B cell (primary cell): ENCODE results near the gene TSEN2.

Experiments
- EZH2 ChIP-seq: IDR thresholded peaks from 2 replicates; pipeline ENCODE4 v1.6.1; 2012; ENCODE audit warnings: borderline replicate concordance, low read depth, mild to moderate bottlenecking, moderate library complexity, low read length; ENCODE audit not compliant: insufficient read depth, poor library complexity, severe bottlenecking
- TF ChIP-seq, protein P1 (sequence below): fragments of 200-600 bp; IDR thresholded peaks from one replicate; pipeline ENCODE4 v1.8.0; 2022; ENCODE audit warnings: antibody characterized with exemption, mild to moderate bottlenecking

GRCh38 chr3:12455740-12456139, 28.5 kb upstream of the TSEN2 start:
- no peak for TF ChIP-seq EZH2
- TF ChIP-seq, protein P1, sequence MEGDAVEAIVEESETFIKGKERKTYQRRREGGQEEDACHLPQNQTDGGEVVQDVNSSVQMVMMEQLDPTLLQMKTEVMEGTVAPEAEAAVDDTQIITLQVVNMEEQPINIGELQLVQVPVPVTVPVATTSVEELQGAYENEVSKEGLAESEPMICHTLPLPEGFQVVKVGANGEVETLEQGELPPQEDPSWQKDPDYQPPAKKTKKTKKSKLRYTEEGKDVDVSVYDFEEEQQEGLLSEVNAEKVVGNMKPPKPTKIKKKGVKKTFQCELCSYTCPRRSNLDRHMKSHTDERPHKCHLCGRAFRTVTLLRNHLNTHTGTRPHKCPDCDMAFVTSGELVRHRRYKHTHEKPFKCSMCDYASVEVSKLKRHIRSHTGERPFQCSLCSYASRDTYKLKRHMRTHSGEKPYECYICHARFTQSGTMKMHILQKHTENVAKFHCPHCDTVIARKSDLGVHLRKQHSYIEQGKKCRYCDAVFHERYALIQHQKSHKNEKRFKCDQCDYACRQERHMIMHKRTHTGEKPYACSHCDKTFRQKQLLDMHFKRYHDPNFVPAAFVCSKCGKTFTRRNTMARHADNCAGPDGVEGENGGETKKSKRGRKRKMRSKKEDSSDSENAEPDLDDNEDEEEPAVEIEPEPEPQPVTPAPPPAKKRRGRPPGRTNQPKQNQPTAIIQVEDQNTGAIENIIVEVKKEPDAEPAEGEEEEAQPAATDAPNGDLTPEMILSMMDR = no peak
